GM12864 (cell line): ENCODE measurements around the gene FMO2.

Source experiments
- DNase-seq: peaks from one replicate; pipeline ENCODE4 v3.0.0-alpha.2; 2011; ENCODE audit warnings: low read depth
- H3K4me3 ChIP-seq: 2 replicates; pipeline ENCODE4 v1.5.1; 2011; ENCODE audit warnings: mild to moderate bottlenecking, low read depth, low read length, control low read depth
- CTCF ChIP-seq: IDR thresholded peaks from 2 replicates; pipeline ENCODE4 v1.5.1; 2011; ENCODE audit warnings: low read depth, mild to moderate bottlenecking, moderate library complexity, low read length, control low read depth, inconsistent platforms; ENCODE audit errors: missing control alignments

The FMO2 gene

GRCh38 chr1:171158551-171158950 lies 26.5 kb upstream of the FMO2 start:
- DNase-seq: no peak
- no peak for TF ChIP-seq CTCF
- no peak overlapping the region for H3K4me3 ChIP-seq

GRCh38 chr1:171159148-171159547 lies 26.0 kb upstream of the FMO2 start:
- no peak for DNase-seq
- no peak overlapping the region for H3K4me3 ChIP-seq
- no peak for TF ChIP-seq CTCF

DNA sequence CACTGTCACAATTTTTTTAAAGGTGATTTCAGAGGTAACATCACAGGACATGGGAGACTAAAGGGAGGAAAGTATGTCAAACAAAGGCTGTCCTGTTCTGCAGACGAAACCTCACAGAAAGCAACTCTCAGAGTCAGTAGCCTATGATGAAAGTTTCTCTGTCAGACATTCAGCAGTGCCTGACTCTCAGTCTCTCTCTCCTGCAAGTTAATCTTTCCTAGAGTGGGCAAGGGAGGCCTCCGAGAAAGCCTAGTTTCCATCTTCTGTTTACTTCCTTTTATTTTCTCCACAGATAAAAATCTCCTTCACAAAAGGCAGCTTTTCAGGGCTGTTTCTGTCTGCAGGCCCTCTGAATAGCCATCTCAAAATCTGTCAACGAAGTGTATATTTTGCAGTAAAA lies 24.9 kb upstream of the FMO2 start:
- TF ChIP-seq CTCF: no peak
- no peak overlapping the region for H3K4me3 ChIP-seq
- no peak for DNase-seq

DNA sequence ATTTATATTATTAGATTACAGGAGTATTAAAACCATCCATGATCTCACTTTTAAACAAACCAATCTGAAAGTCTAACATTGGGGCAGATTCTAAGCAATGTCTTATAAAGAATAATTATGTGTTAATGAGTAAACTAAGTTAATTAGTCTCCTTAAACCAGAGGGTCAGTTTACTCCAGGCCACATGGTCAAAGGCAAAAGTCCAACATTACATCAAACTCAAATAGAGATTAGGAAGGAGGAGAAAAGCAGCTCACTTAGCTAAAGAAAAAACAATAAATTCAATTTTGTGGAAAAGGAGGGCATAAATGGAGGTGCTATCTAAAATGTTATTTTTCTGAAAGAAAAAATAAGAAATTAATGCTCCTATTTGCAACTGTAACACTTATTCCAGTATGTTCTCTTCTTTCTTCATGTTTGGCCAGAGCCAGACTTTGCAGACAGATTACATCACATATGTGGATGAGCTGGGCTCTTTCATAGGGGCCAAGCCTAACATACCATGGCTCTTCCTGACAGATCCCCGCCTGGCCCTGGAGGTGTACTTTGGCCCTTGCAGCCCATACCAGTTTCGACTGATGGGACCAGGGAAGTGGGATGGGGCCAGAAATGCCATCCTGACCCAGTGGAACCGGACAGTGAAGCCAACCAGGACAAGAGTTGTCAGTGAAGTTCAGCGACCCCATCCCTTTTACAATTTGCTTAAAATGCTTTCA lies 24.3 kb upstream of the FMO2 start:
- no peak for DNase-seq
- H3K4me3 ChIP-seq: no peak overlapping the region
- TF ChIP-seq CTCF: no peak

DNA sequence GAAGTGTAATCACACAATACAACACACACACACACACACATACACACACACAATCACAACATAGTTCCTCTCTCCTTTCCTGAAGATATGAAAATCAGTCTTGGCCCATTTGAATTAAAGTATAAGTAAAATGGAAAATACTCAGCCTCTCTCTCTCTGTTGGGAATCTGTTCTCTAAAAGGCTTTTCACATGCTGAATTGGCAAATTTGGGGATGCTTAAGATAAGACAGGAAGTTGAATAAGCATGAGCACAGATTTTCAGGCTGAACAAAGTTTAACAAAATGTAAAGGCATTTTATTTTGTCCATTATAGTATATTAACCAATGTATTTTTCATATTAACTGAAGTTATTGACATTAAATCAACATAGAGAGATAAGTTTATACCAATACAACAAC lies 23.7 kb upstream of the FMO2 start:
- DNase-seq: no peak
- TF ChIP-seq CTCF: no peak
- H3K4me3 ChIP-seq: no peak overlapping the region

GRCh38 chr1:171166361-171166760 lies 18.7 kb upstream of the FMO2 start:
- no peak for DNase-seq
- no peak overlapping the region for H3K4me3 ChIP-seq
- no peak for TF ChIP-seq CTCF

DNA sequence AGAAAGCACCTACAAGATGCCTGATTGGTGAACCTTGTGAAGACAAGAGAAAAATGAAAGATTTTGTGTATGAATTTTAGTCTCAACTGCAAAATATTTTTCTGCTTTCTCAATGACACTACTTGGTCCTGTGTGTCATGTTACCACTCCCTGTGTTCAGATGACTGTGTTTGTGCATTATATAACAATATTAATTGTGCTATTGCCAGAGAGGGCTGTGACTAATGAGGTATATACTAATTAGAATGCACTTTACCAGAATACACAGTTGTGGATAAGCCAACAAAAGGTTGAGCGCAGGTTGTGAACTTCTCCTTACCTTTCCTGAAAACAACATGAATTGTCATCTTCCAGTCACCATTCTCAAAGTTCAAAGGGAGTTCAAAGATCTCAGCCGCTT lies 17.3 kb upstream of the FMO2 start:
- TF ChIP-seq CTCF: no peak
- no peak overlapping the region for H3K4me3 ChIP-seq

More for the DNA sequence above, 17.3 kb upstream of the FMO2 start:
- no peak for DNase-seq
